ENCODE data around the gene LGALS3BP.

- no peak for TF ChIP-seq RBM39 (IDR thresholded peaks at IDR 0.05; ENCODE audit: low read depth, low read length, poor library complexity, severe bottlenecking)
- no peak for TF ChIP-seq DPF2 (CRISPR knock-in tag; IDR thresholded peaks at IDR 0.05; ENCODE audit: borderline replicate concordance, low read depth)
- TF ChIP-seq PAX8 (CRISPR knock-in tag; IDR thresholded peaks at IDR 0.05; ENCODE audit: borderline replicate concordance) = no peak
- no peak for TF ChIP-seq POLR2A (IDR thresholded peaks at IDR 0.05; ENCODE audit: insufficient read depth in 1 of 2, low read depth in 2 of 2, low read length in 2 of 2)
- TF ChIP-seq HBP1 (CRISPR knock-in tag; IDR thresholded peaks at IDR 0.05; ENCODE audit: low read depth) = no peak
- TF ChIP-seq FOXA3 (CRISPR knock-in tag; IDR thresholded peaks at IDR 0.05) = no peak
- TF ChIP-seq CTCF (CRISPR knock-in tag; IDR thresholded peaks at IDR 0.05) = no peak
- TF ChIP-seq YEATS4 (CRISPR knock-in tag; IDR thresholded peaks at IDR 0.05; ENCODE audit: borderline replicate concordance) = no peak
- TF ChIP-seq ZNF782 (CRISPR knock-in tag; IDR thresholded peaks at IDR 0.05; ENCODE audit: borderline replicate concordance) = no peak
- no peak for TF ChIP-seq ESRRA (CRISPR knock-in tag; IDR thresholded peaks at IDR 0.05; ENCODE audit: low read depth)
- no peak for TF ChIP-seq BRCA1 (CRISPR knock-in tag; IDR thresholded peaks at IDR 0.05)
- TF ChIP-seq BRF2 (CRISPR knock-in tag; IDR thresholded peaks at IDR 0.05) = no peak
- TF ChIP-seq ZBTB4 (CRISPR knock-in tag; IDR thresholded peaks at IDR 0.05; ENCODE audit: borderline replicate concordance) = no peak
- no peak for TF ChIP-seq ATF2 (CRISPR knock-in tag; IDR thresholded peaks at IDR 0.05)
Measured at GRCh38 chr17:78937561-78937960, 42.2 kb downstream of the LGALS3BP start.

Data from HepG2 (cell line).